Panc1 (cell line): ENCODE measurements around the gene ADAMTS18.

Experiments used
- CTCF ChIP-seq: fragments of 450-650 bp; IDR thresholded peaks from 2 replicates; pipeline ENCODE4 v1.5.1; 2017; ENCODE audit warnings: mild to moderate bottlenecking
- POLR2AphosphoS5 ChIP-seq: IDR thresholded peaks from 2 replicates; pipeline ENCODE4 v1.6.1; 2012; ENCODE audit warnings: mild to moderate bottlenecking, low read depth, low read length, moderate library complexity
- REST ChIP-seq, 2 experiments: IDR thresholded peaks; 2 replicates each; pipeline ENCODE4 v1.6.1; 2011 to 2012; ENCODE audit warnings: low read depth in 2 of 2, control low read depth in 1 of 2, low read length in 1 of 2, mild to moderate bottlenecking in 1 of 2, moderate library complexity in 1 of 2; ENCODE audit not compliant: insufficient read depth in 1 of 2
- TCF7L2 ChIP-seq: IDR thresholded peaks from 2 replicates; pipeline ENCODE4 v1.6.1; 2011; ENCODE audit warnings: mild to moderate bottlenecking, low read depth, low read length, inconsistent platforms

GRCh38 chr16:77452243-77452642, 17.4 kb upstream of the ADAMTS18 start:
- TF ChIP-seq CTCF (no peak), POLR2AphosphoS5 (no peak), REST (IDR thresholded peaks at IDR 0.05; ENCODE audit: insufficient read depth in 1 of 2, low read depth in 2 of 2, low read length in 1 of 2) (no peak), TCF7L2 (no peak)
